ENCODE data around the gene TAF11L9.
"Not testable (repeated sequence)": the region's sequence is repeated elsewhere in the genome, so short reads cannot be mapped to it uniquely, and the experiment has no call there.

TAF11L9 gene

GRCh38 chr5:17594255-17594654 lies at the start of gene TAF11L9:
TAF11L9 (minus strand) TSS chr5:17594394.
- DNase-seq = not testable (repeated sequence)

- DNase-seq = no peak
These were observed 40.0 kb upstream of the TAF11L9 start, which contains the start of gene TAF11L14 for GRCh38 chr5:17634160-17634559. TAF11L14 (plus strand) TSS chr5:17634460.

DNA sequence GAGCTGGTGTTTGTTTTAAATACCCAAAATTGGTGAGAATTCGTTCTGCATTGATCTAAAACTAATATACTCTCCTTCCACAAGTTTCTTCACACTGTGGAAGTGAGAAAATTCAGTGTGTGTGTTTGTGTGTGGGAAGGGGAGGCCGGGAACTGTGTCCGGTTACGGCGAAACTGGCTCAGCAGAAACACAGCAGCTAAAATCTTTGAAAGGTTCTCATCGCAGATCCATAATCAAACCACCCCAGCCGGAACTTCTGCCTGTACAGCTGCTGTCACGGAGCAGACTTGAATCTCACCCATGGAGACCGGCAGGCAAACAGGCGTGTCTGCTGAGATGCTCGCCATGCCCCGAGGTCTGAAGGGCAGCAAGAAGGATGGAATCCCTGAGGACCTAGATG lies 37.6 kb upstream of the TAF11L9 start, which contains the start of gene TAF11L13:
Gene TAF11L13 (plus strand): TSS at position 301 of the 400 bp plus-strand sequence.
- not testable (repeated sequence) for DNase-seq

GRCh38 chr5:17625686-17626085 lies 31.5 kb upstream of the TAF11L9 start:
- no peak for DNase-seq

DNA sequence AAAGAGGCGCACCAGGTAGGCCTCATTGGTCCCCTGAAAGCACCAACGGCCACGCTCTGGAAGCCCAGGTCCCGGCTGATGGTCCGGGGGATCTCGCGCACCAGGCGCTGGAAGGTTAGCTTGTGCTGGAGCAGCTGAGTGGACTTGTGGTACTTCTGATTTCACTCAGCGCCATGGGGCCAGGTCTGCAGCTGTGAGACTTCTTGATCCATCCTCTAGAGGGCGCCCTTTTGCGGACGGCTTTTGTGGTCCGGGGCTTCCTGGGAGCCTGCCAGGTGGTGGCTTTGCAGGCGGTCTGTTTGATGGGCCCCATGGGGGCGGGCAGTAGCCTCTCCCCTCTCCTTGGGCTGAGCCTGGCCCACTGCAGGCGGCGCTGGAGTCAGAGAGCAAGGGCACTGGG lies 26.4 kb upstream of the TAF11L9 start:
- DNase-seq = no peak

DNA sequence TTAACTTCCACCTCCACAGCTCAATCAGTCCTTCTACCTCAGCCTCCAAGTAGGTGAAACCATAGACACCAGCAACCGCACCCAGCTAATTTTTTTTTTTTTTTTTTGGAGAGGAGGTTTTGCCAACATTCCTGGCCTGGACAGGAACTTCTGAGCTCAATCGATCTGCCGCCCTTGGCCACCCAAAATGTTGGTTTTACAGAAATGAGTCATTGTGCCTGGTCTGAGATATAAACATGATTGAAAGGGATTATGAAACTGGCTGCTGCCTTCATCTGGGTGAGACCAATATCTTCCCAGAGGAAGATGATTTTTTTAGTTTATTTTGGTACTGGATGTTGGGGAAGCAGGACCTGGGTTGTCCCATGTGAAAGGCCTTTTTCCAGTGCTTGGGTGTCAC lies 25.2 kb upstream of the TAF11L9 start:
- no peak for DNase-seq

- DNase-seq = no peak
These were observed 20.8 kb upstream of the TAF11L9 start for GRCh38 chr5:17614872-17615605.

DNA sequence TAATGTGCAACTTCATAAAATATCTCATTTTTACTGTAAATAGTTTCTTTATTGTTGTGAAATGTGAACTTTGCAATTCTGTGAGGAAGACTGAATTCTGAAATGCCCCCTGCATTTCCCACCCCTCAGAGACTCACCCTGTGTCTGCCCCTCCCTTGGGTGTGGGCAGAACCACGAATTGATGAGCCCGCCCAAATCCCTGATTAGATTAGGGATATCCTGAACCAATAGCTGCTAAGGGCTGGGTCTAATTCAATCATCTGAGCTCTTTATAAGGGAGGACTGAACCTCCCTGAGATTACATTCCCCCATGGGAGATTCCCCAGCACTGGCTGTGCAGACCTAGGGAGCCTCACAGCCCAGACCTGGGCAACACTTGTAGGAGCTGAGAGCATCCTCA lies 15.9 kb upstream of the TAF11L9 start, which contains the start of gene TAF11L12:
Gene TAF11L12 (plus strand): TSS at position 301 of the 400 bp plus-strand sequence.
- DNase-seq = not testable (repeated sequence)

- not testable (repeated sequence) for DNase-seq
These were observed 13.3 kb upstream of the TAF11L9 start for GRCh38 chr5:17607461-17607860.

DNA sequence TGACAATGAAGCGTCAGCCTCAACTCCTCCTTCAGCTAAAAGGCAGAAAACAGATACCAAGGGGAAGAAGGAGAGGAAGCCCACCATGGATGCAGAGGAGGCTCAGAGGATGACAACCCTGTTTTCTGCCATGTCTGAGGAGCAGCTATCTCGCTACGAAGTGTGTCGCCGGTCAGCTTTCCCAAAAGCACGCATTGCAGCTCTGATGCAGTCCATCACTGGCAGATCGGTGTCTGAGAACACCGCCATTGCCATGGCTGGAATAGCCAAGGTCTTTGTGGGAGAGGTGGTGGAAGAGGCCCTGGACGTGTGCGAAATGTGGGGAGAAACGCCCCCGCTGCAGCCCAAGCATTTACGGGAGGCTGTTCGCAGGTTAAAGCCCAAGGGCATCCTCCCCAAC lies 10.8 kb upstream of the TAF11L9 start:
- no peak for DNase-seq

DNA sequence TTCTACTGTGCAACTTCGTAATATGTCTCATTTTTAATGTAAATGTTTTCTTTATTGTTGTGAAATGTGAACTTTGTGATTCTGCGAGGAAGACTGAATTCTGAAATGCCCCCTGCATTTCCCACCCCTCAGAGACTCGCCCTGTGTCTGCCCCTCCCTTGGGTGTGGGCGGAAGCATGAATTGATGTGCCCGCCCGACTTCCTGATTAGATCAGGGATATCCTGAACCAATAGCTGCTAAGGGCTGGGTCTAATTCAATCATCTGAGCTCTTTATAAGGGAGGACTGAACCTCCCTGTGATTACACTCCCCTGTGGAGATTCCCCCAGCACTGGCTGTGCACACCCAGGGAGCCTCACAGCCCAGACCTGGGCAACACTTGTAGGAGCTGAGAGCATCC lies 9.7 kb upstream of the TAF11L9 start, which contains the start of gene TAF11L11:
Gene TAF11L11 (plus strand): TSS at position 304 of the 400 bp plus-strand sequence.
- DNase-seq = not testable (repeated sequence)

DNA sequence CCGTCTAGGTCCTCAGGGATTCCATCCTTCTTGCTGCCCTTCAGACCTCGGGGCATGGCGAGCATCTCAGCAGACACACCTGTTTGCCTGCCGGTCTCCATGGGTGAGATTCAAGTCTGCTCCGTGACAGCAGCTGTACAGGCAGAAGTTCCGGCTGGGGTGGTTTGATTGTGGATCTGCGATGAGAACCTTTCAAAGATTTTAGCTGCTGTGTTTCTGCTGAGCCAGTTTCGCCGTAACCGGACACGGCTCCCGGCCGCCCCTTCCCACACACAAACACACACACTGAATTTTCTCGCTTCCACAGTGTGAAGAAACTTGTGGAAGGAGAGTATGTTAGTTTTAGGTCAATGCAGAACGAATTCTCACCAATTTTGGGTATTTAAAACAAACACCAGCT lies 3.5 kb upstream of the TAF11L9 start, which contains the start of gene TAF11L10:
Gene TAF11L10 (minus strand): TSS at position 101 of the 400 bp plus-strand sequence.
- DNase-seq = not testable (repeated sequence)

DNA sequence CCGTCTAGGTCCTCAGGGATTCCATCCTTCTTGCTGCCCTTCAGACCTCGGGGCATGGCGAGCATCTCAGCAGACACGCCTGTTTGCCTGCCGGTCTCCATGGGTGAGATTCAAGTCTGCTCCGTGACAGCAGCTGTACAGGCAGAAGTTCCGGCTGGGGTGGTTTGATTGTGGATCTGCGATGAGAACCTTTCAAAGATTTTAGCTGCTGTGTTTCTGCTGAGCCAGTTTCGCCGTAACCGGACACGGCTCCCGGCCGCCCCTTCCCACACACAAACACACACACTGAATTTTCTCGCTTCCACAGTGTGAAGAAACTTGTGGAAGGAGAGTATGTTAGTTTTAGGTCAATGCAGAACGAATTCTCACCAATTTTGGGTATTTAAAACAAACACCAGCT lies 3.3 kb downstream of the TAF11L9 start, which contains the start of gene TAF11L8:
Gene TAF11L8 (minus strand): TSS at position 101 of the 400 bp plus-strand sequence.
- not testable (repeated sequence) for DNase-seq

GRCh38 chr5:17585658-17586057 lies 8.5 kb downstream of the TAF11L9 start, which contains the start of gene TAF11L7:
TAF11L7 (minus strand) TSS chr5:17585758.
- DNase-seq = not testable (repeated sequence)

All from NCI-H1105 treated with DMSO at 0.1 percent for 48 hours (cell line).